GM12801 (cell line): Measurements from ENCODE around the gene CNTN4.

ENCODE experiments used
- CTCF ChIP-seq: IDR thresholded peaks from one replicate; pipeline ENCODE4 v1.5.1; 2011; ENCODE audit warnings: control low read depth; ENCODE audit not compliant: insufficient read length; ENCODE audit errors: extremely low read depth

Gene CNTN4

GRCh38 chr3:3071136-3071535 lies 972.5 kb downstream of the CNTN4 start:
- no peak for TF ChIP-seq CTCF

GRCh38 chr3:3074551-3075257 lies 976.0 kb downstream of the CNTN4 start:
- TF ChIP-seq CTCF: no peak

GRCh38 chr3:3080309-3080708 lies 981.6 kb downstream of the CNTN4 start:
- no peak for TF ChIP-seq CTCF

- no peak for TF ChIP-seq CTCF
Measured at GRCh38 chr3:3081381-3082233, 982.9 kb downstream of the CNTN4 start.

- no peak for TF ChIP-seq CTCF
Measured at GRCh38 chr3:3082234-3082924, 983.7 kb downstream of the CNTN4 start.

- TF ChIP-seq CTCF: no peak
Measured at GRCh38 chr3:3084890-3085289, 986.2 kb downstream of the CNTN4 start.

- no peak for TF ChIP-seq CTCF
Measured at GRCh38 chr3:3085782-3086181, 987.1 kb downstream of the CNTN4 start.
